ENCODE data around the gene HPCAL4.
A peak's percentile ranks its signal among the peaks of the same experiment; 100 is the strongest.

The HPCAL4 gene

GRCh38 chr1:39729030-39729429, 37.8 kb upstream of the HPCAL4 start:
- Histone ChIP-seq H3K4me3 (ENCODE audit: low read depth, low read length) (no peak overlapping the region), H3K36me3 (ENCODE audit: control insufficient read depth in 2 of 2, insufficient read depth in 1 of 2, low read length in 2 of 2) (no peaks in the 10 kb centered on the region)
- CTCF ChIA-PET: interaction anchor here (0.7 to 1.0 kb wide), 2 partner anchors 9 to 67 kb away, joined by 5 read pairs; no protein-coding TSS in a partner anchor

GRCh38 chr1:39727932-39728317, 36.7 kb upstream of the HPCAL4 start:
- ChIA-PET POLR2A (interaction anchor here (1.2 kb wide), 1 partner anchor 11 kb away, joined by 3 read pairs; the partner anchor contains the start of gene PPIE), CTCF (interaction anchor here (0.7 to 1.2 kb wide), 2 partner anchors 70 to 120 kb away, joined by 3 to 4 read pairs; no protein-coding TSS in a partner anchor)
- TF ChIP-seq ZNF133 (tag by site-specific recombination; IDR thresholded peaks at IDR 0.05) (no peak), ZNF391 (tag by site-specific recombination; IDR thresholded peaks at IDR 0.05; ENCODE audit: borderline replicate concordance, low read depth) (no peak), ZNF530 (tag by site-specific recombination; IDR thresholded peaks at IDR 0.05; ENCODE audit: low read depth) (no peak), ZNF335 (tag by site-specific recombination; conservative IDR thresholded peaks at IDR 0.05) (no peak), ZNF776 (tag by site-specific recombination; IDR thresholded peaks at IDR 0.05; ENCODE audit: borderline replicate concordance) (no peak), ZBTB10 (tag by site-specific recombination; IDR thresholded peaks at IDR 0.05) (no peak), ZNF473 (tag by site-specific recombination; IDR thresholded peaks at IDR 0.05) (no peak), ZFP37 (tag by site-specific recombination; IDR thresholded peaks at IDR 0.05) (no peak)

More at GRCh38 chr1:39729030-39729429, 37.8 kb upstream of the HPCAL4 start:
- Histone ChIP-seq H3K9me3 (ENCODE audit: control insufficient read depth, insufficient read depth, low read depth, low read length) (no peaks in the 10 kb centered on the region), H3K4me1 (ENCODE audit: control insufficient read depth, insufficient read depth, low read length) (no peaks in the 10 kb centered on the region), H3K27ac (ENCODE audit: extremely low read depth, low read depth, low read length) (no peak overlapping the region)
- POLR2A ChIA-PET: interaction anchor here (1.2 kb wide), 1 partner anchor 10 kb away, joined by 6 read pairs; the partner anchor contains the start of gene PPIE
- no peak for TF ChIP-seq MZF1 (tag by site-specific recombination; IDR thresholded peaks at IDR 0.05; ENCODE audit: borderline replicate concordance)
- no peak for TF ChIP-seq ZNF274 (IDR thresholded peaks at IDR 0.05; ENCODE audit: low read length)
- no peak for TF ChIP-seq ZNF274 (tag by site-specific recombination; IDR thresholded peaks at IDR 0.05; ENCODE audit: borderline replicate concordance)
- 0 out of 2 replicates have a peak, but pooled peaks have one; percentile 29 for TF ChIP-seq ZNF335 (tag by site-specific recombination; conservative IDR thresholded peaks at IDR 0.05)
- no peak for TF ChIP-seq ZNF423 (tag by site-specific recombination; IDR thresholded peaks at IDR 0.05)

GRCh38 chr1:39727221-39727931, 36.1 kb upstream of the HPCAL4 start:
- Histone ChIP-seq H3K9me3 (ENCODE audit: control insufficient read depth, insufficient read depth, low read depth, low read length) (no peaks in the 10 kb centered on the region), H3K36me3 (ENCODE audit: control insufficient read depth in 2 of 2, insufficient read depth in 1 of 2, low read length in 2 of 2) (no peaks in the 10 kb centered on the region), H3K4me3 (ENCODE audit: low read depth, low read length) (no peak overlapping the region), H3K4me1 (ENCODE audit: control insufficient read depth, insufficient read depth, low read length) (no peaks in the 10 kb centered on the region), H3K27ac (ENCODE audit: extremely low read depth, low read depth, low read length) (no peak overlapping the region)
- TF ChIP-seq TCF7L2 (IDR thresholded peaks at IDR 0.05; ENCODE audit: borderline replicate concordance, low read depth, low read length) (no peak), ZFP37 (tag by site-specific recombination; IDR thresholded peaks at IDR 0.05) (no peak), ZBTB17 (tag by site-specific recombination; IDR thresholded peaks at IDR 0.05) (no peak), ZNF560 (tag by site-specific recombination; IDR thresholded peaks at IDR 0.05; ENCODE audit: borderline replicate concordance) (no peak), KLF9 (tag by site-specific recombination; IDR thresholded peaks at IDR 0.05; ENCODE audit: low read depth) (no peak), ZNF133 (tag by site-specific recombination; IDR thresholded peaks at IDR 0.05) (no peak), ZNF2 (tag by site-specific recombination; IDR thresholded peaks at IDR 0.05) (no peak), ZNF404 (tag by site-specific recombination; IDR thresholded peaks at IDR 0.05) (no peak), ZSCAN4 (tag by site-specific recombination; IDR thresholded peaks at IDR 0.05) (no peak), ZNF707 (tag by site-specific recombination; IDR thresholded peaks at IDR 0.05) (no peak), ZNF530 (tag by site-specific recombination; IDR thresholded peaks at IDR 0.05; ENCODE audit: low read depth) (no peak), GFI1B (tag by site-specific recombination; IDR thresholded peaks at IDR 0.05) (no peak)
- POLR2A ChIA-PET: interaction anchor here (1.2 kb wide), 1 partner anchor 11 kb away, joined by 3 read pairs; the partner anchor contains the start of gene PPIE
- CTCF ChIA-PET: interaction anchor here (0.6 to 1.2 kb wide), 5 partner anchors 9 to 282 kb away, joined by 3 to 4 read pairs (median 3); no protein-coding TSS in a partner anchor

More at GRCh38 chr1:39727932-39728317, 36.7 kb upstream of the HPCAL4 start:
- H3K4me1 ChIP-seq (ENCODE audit: control insufficient read depth, insufficient read depth, low read length): no peaks in the 10 kb centered on the region
- no peak overlapping the region for H3K27ac ChIP-seq (ENCODE audit: extremely low read depth, low read depth, low read length)
- no peaks in the 10 kb centered on the region for H3K36me3 ChIP-seq (ENCODE audit: control insufficient read depth in 2 of 2, insufficient read depth in 1 of 2, low read length in 2 of 2)
- no peak overlapping the region for H3K4me3 ChIP-seq (ENCODE audit: low read depth, low read length)
- H3K9me3 ChIP-seq (ENCODE audit: control insufficient read depth, insufficient read depth, low read depth, low read length): no peaks in the 10 kb centered on the region

All from HEK293 (cell line).